Endodermal cell (in vitro differentiated cells): Measurements from ENCODE around the gene USP6NL. TPM values are rescaled to one million over a fixed set of nuclear protein-coding genes. Genes with fewer than 3 reads are reported as not detected.

Source experiments
- DNase-seq: peaks from one replicate; pipeline ENCODE4 v3.0.0-alpha.2; 2017
- H3K27ac ChIP-seq: 2 replicates; pipeline ENCODE4 v1.5.1; 2013; ENCODE audit warnings: mild to moderate bottlenecking, low read depth, low read length, moderate library complexity
- H3K27me3 ChIP-seq: 2 replicates; pipeline ENCODE4 v1.6.1; 2013; ENCODE audit warnings: mild to moderate bottlenecking, low read length, moderate library complexity; ENCODE audit not compliant: insufficient read depth, control insufficient read depth, poor library complexity, severe bottlenecking
- H3K36me3 ChIP-seq: 2 replicates; pipeline ENCODE4 v1.7.0; 2013; ENCODE audit warnings: mild to moderate bottlenecking, low read length, moderate library complexity; ENCODE audit not compliant: control insufficient read depth, insufficient read depth
- H3K4me1 ChIP-seq: one replicate; pipeline ENCODE4 v1.7.0; 2013; ENCODE audit warnings: low read length; ENCODE audit not compliant: control insufficient read depth, insufficient read depth
- H3K4me3 ChIP-seq: 2 replicates; pipeline ENCODE4 v1.5.1; 2013; ENCODE audit warnings: mild to moderate bottlenecking, low read length, moderate library complexity
- H3K9ac ChIP-seq: 2 replicates; pipeline ENCODE4 v1.6.1; 2013; ENCODE audit warnings: mild to moderate bottlenecking, low read length, moderate library complexity; ENCODE audit not compliant: poor library complexity, severe bottlenecking; ENCODE audit errors: extremely low read depth
- H3K9me3 ChIP-seq: 2 replicates; pipeline ENCODE4 v1.6.1; 2013; ENCODE audit warnings: mild to moderate bottlenecking, low read length, moderate library complexity; ENCODE audit not compliant: control insufficient read depth
- H3K27ac Mint-ChIP-seq: 2 replicates; pipeline ENCODE4 v1.8.0; 2020; ENCODE audit warnings: mixed read lengths
- H3K27me3 Mint-ChIP-seq: 2 replicates; pipeline ENCODE4 v1.8.0; 2021; ENCODE audit warnings: mild to moderate bottlenecking, mixed read lengths; ENCODE audit not compliant: insufficient read depth
- H3K36me3 Mint-ChIP-seq: 2 replicates; pipeline ENCODE4 v1.8.0; 2020; ENCODE audit warnings: low read depth, mixed read lengths
- H3K4me1 Mint-ChIP-seq: 2 replicates; pipeline ENCODE4 v1.8.0; 2020; ENCODE audit warnings: mixed read lengths
- H3K4me3 Mint-ChIP-seq: 2 replicates; pipeline ENCODE4 v1.8.0; 2020; ENCODE audit warnings: mild to moderate bottlenecking, moderate library complexity, mixed read lengths
- H3K9me3 Mint-ChIP-seq: 2 replicates; pipeline ENCODE4 v1.8.0; 2020; ENCODE audit warnings: mild to moderate bottlenecking, mixed read lengths
- CTCF ChIP-seq: fragments of 200-600 bp; sonication (generic); conservative IDR thresholded peaks from 2 replicates; pipeline ENCODE4 v1.5.0; 2021; ENCODE audit warnings: antibody characterized with exemption, mild to moderate bottlenecking
- WGBS, 2 experiments: methylation state at CpG; one replicate each; pipeline versions ENCODE4 v1.1.5 to v1.1.7; 2013; ENCODE audit warnings: missing lambda C conversion rate in 2 of 2, mixed read lengths in 1 of 2; ENCODE audit not compliant: insufficient coverage in 1 of 2, insufficient read length in 1 of 2; 5-methylcytosine and 5-hydroxymethylcytosine counted together
- total RNA-seq, 2 donors: library from RNA; stranded (reverse); fragmentation: NEBNext Ultra II Directional in 1 of 2; extraction: Animal tissue kit (Norgen Biotek cat#: 25700) in 1 of 2; gene quantifications; 2 replicates in 1 of 2; 3 replicates in 1 of 2; pipeline ENCODE4 v1.2.1, GENCODE V29; 2021

Gene USP6NL
- total RNA-seq, 2 donors from 2014 or later: 20.6 to 22.9 TPM

- no peaks in the 10 kb centered on the region for H3K27me3 Mint-ChIP-seq
- WGBS, 2 experiments: 98 to 100% methylated on average over 1 to 3 of the region's 4 CpGs
- Histone ChIP-seq H3K27me3 (no peaks in the 10 kb centered on the region), H3K4me3 (no peak overlapping the region), H3K27ac (no peak overlapping the region), H3K36me3 (no peaks in the 10 kb centered on the region), H3K9ac (no peak overlapping the region), H3K4me1 (peaks cover 4% of the 10 kb centered on the region), H3K9me3 (peaks cover 5% of the 10 kb centered on the region)
- peaks cover 5% of the 10 kb centered on the region for H3K9me3 Mint-ChIP-seq
- H3K4me3 Mint-ChIP-seq: no peak overlapping the region
- H3K36me3 Mint-ChIP-seq: peaks cover 6% of the 10 kb centered on the region
- no peak overlapping the region for H3K27ac Mint-ChIP-seq
- TF ChIP-seq CTCF: no peak
- H3K4me1 Mint-ChIP-seq: peaks cover 19% of the 10 kb centered on the region
- no peak for DNase-seq
Measured at GRCh38 chr10:11551104-11551503, 60.3 kb downstream of the USP6NL start.

- H3K9ac ChIP-seq: no peak overlapping the region
- H3K36me3 ChIP-seq: no peaks in the 10 kb centered on the region
- WGBS, 2 experiments: 91 to 95% methylated on average over 2 of the region's 2 CpGs
Measured at GRCh38 chr10:11548768-11549099, 62.7 kb downstream of the USP6NL start.

GRCh38 chr10:11548065-11548767, 63.2 kb downstream of the USP6NL start:
- Histone ChIP-seq H3K4me1 (peaks cover 10% of the 10 kb centered on the region), H3K27me3 (no peaks in the 10 kb centered on the region), H3K4me3 (no peak overlapping the region), H3K9me3 (no peaks in the 10 kb centered on the region), H3K36me3 (no peaks in the 10 kb centered on the region), H3K27ac (no peak overlapping the region), H3K9ac (no peak overlapping the region)
- Mint-ChIP-seq H3K27ac (no peak overlapping the region), H3K27me3 (no peaks in the 10 kb centered on the region), H3K4me3 (no peak overlapping the region), H3K36me3 (peaks cover 5% of the 10 kb centered on the region), H3K4me1 (peaks cover 33% of the 10 kb centered on the region), H3K9me3 (peaks cover 3% of the 10 kb centered on the region)
- 75 to 100% methylated on average over 1 of the region's 1 CpG for WGBS, 2 experiments
- DNase-seq: no peak
- TF ChIP-seq CTCF: no peak

More at GRCh38 chr10:11548768-11549099, 62.7 kb downstream of the USP6NL start:
- Mint-ChIP-seq H3K36me3 (peaks cover 5% of the 10 kb centered on the region), H3K4me1 (peaks cover 33% of the 10 kb centered on the region), H3K27ac (no peak overlapping the region), H3K4me3 (no peak overlapping the region), H3K27me3 (no peaks in the 10 kb centered on the region), H3K9me3 (peaks cover 3% of the 10 kb centered on the region)
- H3K4me1 ChIP-seq: peaks cover 10% of the 10 kb centered on the region
- H3K27ac ChIP-seq: no peak overlapping the region
- no peak overlapping the region for H3K4me3 ChIP-seq
- no peaks in the 10 kb centered on the region for H3K9me3 ChIP-seq
- H3K27me3 ChIP-seq: no peaks in the 10 kb centered on the region
- no peak for DNase-seq
- TF ChIP-seq CTCF: no peak
